Osteocyte (in vitro differentiated cells): ENCODE measurements around the gene NRCAM. TPM values are rescaled to one million over a fixed set of nuclear protein-coding genes. Genes with fewer than 3 reads are reported as not detected.

ENCODE experiments used
- DNase-seq: peaks from one replicate; pipeline ENCODE4 v3.0.0; 2021; ENCODE audit warnings: mixed read lengths; ENCODE audit not compliant: unreplicated experiment; ENCODE audit errors: extremely low spot score
- H3K27ac Mint-ChIP-seq: one replicate; pipeline ENCODE4 v1.8.0; 2021; ENCODE audit warnings: mild to moderate bottlenecking, mixed read lengths; ENCODE audit not compliant: unreplicated experiment
- H3K27me3 Mint-ChIP-seq: one replicate; pipeline ENCODE4 v1.8.0; 2021; ENCODE audit warnings: mixed read lengths; ENCODE audit not compliant: unreplicated experiment
- H3K36me3 Mint-ChIP-seq: one replicate; pipeline ENCODE4 v1.8.0; 2021; ENCODE audit warnings: mixed read lengths; ENCODE audit not compliant: unreplicated experiment
- H3K4me1 Mint-ChIP-seq: one replicate; pipeline ENCODE4 v1.8.0; 2021; ENCODE audit warnings: mixed read lengths; ENCODE audit not compliant: unreplicated experiment
- H3K4me3 Mint-ChIP-seq: one replicate; pipeline ENCODE4 v1.8.0; 2021; ENCODE audit warnings: mild to moderate bottlenecking, moderate library complexity, mixed read lengths; ENCODE audit not compliant: unreplicated experiment
- H3K9me3 Mint-ChIP-seq: one replicate; pipeline ENCODE4 v1.8.0; 2021; ENCODE audit warnings: mixed read lengths; ENCODE audit not compliant: unreplicated experiment
- CTCF ChIP-seq: fragments of 200-600 bp; sonication (generic); IDR thresholded peaks from 2 replicates; pipeline ENCODE4 v1.5.0; 2021; ENCODE audit warnings: antibody characterized with exemption, mild to moderate bottlenecking, moderate library complexity
- total RNA-seq: library from RNA; stranded (reverse); gene quantifications from 2 replicates; pipeline ENCODE4 v1.2.1, GENCODE V29; 2021

Gene NRCAM
- total RNA-seq, 1 donor from 2014 or later = 81.8 TPM

- no peaks in the 10 kb centered on the region for H3K27me3 Mint-ChIP-seq
- H3K27ac Mint-ChIP-seq = peak overlapping the region; percentile 75
- peaks cover 5% of the 10 kb centered on the region for H3K36me3 Mint-ChIP-seq
- H3K9me3 Mint-ChIP-seq = no peaks in the 10 kb centered on the region
- H3K4me1 Mint-ChIP-seq = peaks cover 48% of the 10 kb centered on the region
- H3K4me3 Mint-ChIP-seq = no peak overlapping the region
- no peak for DNase-seq
- TF ChIP-seq CTCF = no peak
Measured at GRCh38 chr7:108299251-108299973, 156.8 kb downstream of the NRCAM start.

- Mint-ChIP-seq H3K27me3 (no peaks in the 10 kb centered on the region), H3K4me1 (peaks cover 54% of the 10 kb centered on the region), H3K9me3 (no peaks in the 10 kb centered on the region), H3K4me3 (no peak overlapping the region), H3K27ac (no peak overlapping the region), H3K36me3 (peaks cover 5% of the 10 kb centered on the region)
- DNase-seq = no peak
- TF ChIP-seq CTCF = no peak
Measured at GRCh38 chr7:108296911-108297310, 159.3 kb downstream of the NRCAM start.

- no peak overlapping the region for H3K4me3 Mint-ChIP-seq
- no peak for TF ChIP-seq CTCF
- H3K9me3 Mint-ChIP-seq = no peaks in the 10 kb centered on the region
- DNase-seq = no peak
- H3K27me3 Mint-ChIP-seq = no peaks in the 10 kb centered on the region
- H3K27ac Mint-ChIP-seq = no peak overlapping the region
- H3K4me1 Mint-ChIP-seq = peaks cover 61% of the 10 kb centered on the region
- peaks cover 5% of the 10 kb centered on the region for H3K36me3 Mint-ChIP-seq
Measured at GRCh38 chr7:108294595-108294994, 161.6 kb downstream of the NRCAM start.

- DNase-seq = no peak
- no peak for TF ChIP-seq CTCF
- Mint-ChIP-seq H3K36me3 (peaks cover 5% of the 10 kb centered on the region), H3K9me3 (no peaks in the 10 kb centered on the region), H3K4me3 (no peak overlapping the region), H3K27ac (peak overlapping the region; percentile 81), H3K4me1 (peaks cover 52% of the 10 kb centered on the region), H3K27me3 (no peaks in the 10 kb centered on the region)
Measured at GRCh38 chr7:108293149-108293612, 163.1 kb downstream of the NRCAM start.

- no peak for DNase-seq
- Mint-ChIP-seq H3K4me1 (peaks cover 52% of the 10 kb centered on the region), H3K27me3 (no peaks in the 10 kb centered on the region)
Measured at GRCh38 chr7:108292541-108292940, 163.7 kb downstream of the NRCAM start.

More at GRCh38 chr7:108292541-108292940, 163.7 kb downstream of the NRCAM start:
- peaks cover 5% of the 10 kb centered on the region for H3K36me3 Mint-ChIP-seq
- no peaks in the 10 kb centered on the region for H3K9me3 Mint-ChIP-seq
- H3K27ac Mint-ChIP-seq = peak overlapping the region; percentile 84
- no peak overlapping the region for H3K4me3 Mint-ChIP-seq
- TF ChIP-seq CTCF = no peak
